Measurements from ENCODE around the gene KCNT1.

The KCNT1 gene

DNA sequence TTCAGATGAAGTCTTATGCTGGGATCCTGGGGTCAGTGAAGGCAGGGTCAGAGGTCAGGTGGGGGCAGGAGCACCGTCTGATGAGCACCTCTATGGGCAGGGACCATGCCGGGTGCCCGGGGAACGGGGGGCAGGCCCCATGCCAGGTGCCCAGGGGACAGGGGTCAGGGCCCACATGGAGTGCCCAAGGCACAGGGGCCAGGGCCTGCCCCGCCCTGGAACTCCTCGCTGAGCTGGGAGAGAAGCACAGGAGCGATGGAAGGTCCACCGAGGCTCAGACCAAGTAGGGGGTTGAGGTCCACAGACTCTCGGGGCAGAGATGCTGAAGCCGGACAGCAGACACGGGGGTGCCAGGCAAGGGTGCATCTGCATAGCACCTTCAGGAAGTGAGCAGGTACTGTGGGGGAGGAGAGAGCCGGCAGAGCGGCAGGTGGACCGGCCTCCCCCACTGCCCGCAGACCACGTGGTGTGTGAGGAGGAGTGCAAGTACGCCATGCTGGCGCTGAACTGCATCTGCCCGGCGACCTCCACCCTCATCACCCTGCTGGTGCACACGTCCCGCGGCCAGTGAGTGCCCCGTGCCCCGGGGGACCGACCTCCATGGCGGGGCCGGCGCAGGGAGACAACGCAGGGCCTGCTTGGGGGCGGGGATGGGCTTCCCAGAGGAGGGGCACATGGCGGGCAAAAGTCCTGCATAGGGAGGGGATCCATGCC lies 67.7 kb downstream of the KCNT1 start:
- no peak for DNase-seq

DNA sequence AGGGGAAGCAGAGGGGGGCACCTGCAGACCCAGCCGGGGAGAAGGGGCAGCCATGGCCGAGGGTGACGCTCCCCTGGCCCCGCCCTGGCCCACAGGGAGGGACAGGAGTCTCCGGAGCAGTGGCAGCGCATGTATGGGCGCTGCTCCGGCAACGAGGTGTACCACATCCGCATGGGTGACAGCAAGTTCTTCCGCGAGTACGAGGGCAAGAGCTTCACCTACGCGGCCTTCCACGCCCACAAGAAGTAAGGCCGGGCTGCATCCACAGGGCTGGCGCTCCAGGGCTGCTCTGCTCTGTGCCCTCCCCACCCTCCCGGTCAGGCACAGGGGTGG lies 68.2 kb downstream of the KCNT1 start:
- no peak for DNase-seq

DNA sequence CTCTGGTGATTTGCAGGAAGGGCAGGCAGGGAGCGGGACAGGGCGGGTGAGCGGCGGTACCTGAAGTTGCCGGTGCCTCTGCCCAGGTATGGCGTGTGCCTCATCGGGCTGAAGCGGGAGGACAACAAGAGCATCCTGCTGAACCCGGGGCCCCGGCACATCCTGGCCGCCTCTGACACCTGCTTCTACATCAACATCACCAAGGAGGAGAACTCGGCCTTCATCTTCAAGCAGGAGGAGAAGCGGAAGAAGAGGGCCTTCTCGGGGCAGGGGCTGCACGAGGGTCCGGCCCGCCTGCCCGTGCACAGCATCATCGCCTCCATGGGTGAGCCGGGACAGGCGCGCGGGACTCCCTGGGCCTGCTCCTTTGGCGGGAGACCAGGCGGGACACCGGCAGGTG lies 68.8 kb downstream of the KCNT1 start:
- no peak for DNase-seq

- no peak for DNase-seq
These were observed 69.5 kb downstream of the KCNT1 start for GRCh38 chr9:135771401-135772051.

DNA sequence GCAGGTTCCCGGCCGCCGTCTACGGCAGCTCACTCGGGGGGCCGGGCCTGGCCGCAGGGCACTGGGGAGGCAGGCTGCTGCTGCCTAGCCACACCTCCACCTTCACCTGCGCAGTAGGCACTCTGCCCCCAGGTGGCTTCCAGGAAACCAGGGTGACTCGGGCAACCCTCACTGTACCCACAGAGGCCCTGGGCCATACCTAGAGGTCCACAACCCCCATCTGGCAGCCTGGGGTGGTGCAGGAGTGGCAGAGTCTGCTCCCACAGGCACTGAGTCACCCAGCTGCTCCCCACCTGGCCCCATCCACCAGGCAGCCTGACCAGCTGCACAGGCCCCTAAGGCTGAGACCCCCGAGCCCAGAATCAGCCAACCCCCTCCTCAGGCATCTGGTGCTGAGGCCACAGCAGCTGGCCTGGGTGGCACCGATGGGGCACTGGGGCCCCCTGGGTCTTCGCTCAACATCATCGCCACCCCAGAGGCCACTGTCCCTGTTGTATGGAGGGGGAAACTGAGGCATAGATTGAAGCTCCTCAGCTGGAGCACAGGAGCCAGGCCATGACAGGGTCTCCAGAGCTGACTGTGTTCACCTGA lies 70.2 kb downstream of the KCNT1 start:
- DNase-seq = no peak

- no peak for DNase-seq
These were observed 70.9 kb downstream of the KCNT1 start for GRCh38 chr9:135772702-135773493.

DNA sequence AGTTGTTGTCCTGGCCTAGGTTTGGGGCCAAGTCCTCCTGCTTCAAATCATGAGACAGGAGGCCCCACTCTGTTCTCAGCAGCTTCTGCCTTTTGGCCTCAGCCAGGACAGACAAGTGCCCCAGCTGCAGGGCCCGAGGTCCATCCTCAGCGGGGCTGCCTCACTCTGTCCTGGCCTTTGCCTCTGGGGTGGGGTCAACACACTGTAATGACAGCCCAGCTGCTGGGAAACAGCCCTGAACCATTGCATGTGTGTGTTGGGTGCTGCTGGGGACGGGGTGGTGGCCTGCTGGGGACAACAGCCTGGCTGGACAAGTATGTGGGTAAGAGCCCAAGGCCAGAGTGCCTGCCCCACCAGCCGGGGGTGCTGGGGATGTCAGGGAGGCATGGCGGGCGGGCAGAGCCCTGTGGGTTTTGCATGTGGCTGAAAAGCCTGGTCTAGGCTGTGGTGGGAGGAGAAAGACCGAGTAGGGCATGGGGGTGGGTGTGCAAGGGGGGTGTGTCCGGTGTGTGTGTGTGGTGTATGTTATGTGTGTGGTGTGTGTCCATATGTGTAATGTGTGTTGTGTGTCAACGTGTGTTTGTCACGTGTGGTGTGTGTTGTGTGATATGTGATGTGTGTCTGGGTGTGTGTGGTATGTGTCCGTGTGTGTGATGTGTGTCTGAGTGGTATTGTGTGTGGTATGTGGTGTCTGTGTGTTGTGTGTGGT lies 71.7 kb downstream of the KCNT1 start:
- no peak for DNase-seq

DNA sequence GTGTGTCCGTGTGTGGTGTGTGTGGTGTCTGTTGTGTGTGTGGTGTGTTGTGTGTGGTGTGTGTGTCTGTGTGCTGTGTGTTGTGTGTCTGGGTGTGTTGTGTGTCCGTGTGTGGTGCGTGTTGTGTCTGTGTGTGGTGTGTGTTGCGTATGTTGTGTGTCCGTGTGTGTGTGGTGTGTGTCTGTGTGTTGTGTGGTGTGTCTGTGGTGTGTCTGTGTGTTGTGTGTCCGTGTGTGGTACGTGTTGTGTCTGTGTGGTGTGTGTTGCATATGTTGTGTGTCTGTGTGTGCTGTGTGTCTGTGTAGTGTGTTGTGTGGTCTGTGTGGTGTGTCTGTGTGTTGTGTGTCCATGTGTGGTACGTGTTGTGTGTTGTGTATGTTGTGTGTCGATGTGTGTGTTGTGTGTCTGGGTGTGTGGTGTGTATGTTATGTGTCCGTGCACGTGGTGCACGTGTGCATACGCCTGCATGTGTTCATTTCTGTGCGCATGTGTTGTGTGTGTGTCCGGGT lies 72.3 kb downstream of the KCNT1 start:
- no peak for DNase-seq

DNA sequence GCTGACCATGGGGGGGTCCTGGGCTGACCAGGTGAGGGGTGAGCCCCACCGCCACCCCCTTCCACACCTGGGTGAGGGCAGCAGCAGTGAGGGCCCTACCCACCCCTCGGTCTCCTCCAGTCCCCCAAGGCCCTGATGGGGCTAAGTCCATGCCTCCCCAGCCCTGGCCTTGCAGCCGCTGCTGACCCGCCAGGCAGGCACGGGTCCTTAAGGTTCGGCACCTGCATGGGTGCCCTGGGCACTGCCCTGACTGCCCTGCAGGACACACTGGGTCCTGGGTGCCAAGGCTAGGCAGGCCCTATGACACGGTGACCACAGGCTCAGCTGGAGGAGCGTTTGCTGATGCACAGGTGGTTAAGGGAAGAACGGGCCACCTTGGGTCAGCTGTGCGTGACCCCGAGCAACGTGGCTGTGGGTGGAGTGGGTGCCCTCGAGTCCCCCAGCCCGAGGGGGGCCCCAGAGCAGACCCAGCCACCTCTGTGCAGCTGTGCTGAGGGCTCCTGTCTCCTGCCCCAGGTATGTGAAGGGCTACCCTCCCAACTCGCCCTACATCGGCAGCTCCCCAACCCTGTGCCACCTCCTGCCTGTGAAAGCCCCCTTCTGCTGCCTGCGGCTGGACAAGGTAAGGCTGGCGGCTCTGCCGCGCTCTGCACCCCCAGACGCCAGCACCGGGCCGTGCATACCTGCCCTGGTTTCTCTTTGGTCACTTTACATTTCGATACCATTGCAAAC lies 73.0 kb downstream of the KCNT1 start:
- no peak for DNase-seq

DNA sequence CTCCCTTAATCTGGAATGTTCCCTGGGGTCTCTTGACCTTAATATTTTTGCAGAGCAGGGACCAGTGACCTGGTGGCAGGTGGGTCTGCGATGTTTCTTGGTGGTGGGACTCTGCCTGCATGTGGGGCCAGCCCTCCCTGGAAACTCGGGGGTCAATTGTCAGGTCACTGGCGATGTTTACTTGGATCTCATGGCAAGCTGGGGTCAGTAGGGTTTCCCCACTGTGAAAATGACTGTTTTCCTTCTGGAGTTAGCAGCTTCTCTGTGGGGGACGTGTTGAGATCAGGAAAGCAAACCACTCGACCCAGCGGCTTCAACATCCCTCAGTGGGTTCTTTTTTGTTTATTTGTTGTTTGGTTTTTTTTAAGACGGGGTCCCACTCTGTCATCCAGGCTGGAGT lies 73.9 kb downstream of the KCNT1 start:
- no peak for DNase-seq

DNA sequence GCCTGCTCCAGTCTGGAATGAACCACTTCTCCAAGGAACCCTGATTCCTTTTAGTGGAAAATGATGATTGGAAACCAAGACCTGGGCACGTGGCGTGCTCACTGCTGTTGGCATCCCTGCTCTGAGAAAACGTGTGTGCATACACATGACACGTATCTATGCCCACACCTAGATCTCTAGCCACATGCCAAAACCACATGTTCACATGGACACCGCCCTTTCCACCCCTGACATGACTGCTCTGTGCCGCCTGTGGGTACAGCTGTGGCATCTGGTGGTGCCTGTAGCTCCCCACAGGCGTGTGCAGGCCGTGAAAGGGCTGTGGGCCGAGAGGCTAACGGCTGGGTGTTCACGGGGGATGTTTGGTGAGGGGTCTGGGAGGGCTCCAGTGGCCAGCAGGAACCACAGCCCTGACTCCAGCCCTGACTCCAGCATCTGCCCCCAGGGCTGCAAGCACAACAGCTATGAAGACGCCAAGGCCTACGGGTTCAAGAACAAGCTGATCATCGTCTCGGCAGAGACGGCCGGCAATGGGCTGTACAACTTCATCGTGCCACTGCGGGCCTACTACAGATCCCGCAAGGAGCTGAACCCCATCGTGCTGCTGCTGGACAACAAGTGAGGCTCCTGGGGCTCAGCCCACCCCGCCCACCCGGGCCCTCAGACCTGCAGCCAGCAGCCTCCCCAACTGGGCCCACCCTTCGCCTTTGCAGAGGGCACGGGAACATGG lies 75.1 kb downstream of the KCNT1 start:
- no peak for DNase-seq

- DNase-seq = no peak
These were observed 75.7 kb downstream of the KCNT1 start for GRCh38 chr9:135777623-135778177.

- DNase-seq = no peak
These were observed 76.4 kb downstream of the KCNT1 start for GRCh38 chr9:135778421-135778820.

DNA sequence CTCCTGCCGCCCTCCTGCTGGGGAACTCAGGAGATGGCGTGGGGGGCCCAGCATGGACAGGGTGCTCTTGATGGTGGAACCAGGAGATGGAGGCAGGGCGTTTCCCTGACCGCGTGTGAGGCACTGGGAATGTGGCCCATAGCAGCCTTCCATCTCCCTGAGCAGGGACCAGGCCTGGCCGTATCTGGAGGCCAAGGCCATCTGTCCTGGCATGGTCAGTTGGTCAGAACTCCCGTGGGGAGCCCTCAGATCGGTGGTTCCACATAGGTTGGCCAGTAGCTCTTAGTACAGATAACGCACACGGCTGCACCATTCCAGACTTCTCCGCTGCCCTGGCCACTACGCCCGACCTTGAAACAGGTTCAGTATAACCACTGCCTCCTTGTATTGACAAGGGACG lies 77.6 kb downstream of the KCNT1 start:
- DNase-seq = no peak

- DNase-seq = no peak
These were observed 78.1 kb downstream of the KCNT1 start for GRCh38 chr9:135780086-135780485.

- no peak for DNase-seq
These were observed 78.6 kb downstream of the KCNT1 start for GRCh38 chr9:135780626-135781025.

GRCh38 chr9:135782946-135783345 lies 81.0 kb downstream of the KCNT1 start:
- DNase-seq = no peak

GRCh38 chr9:135783540-135784245 lies 81.7 kb downstream of the KCNT1 start:
- DNase-seq = no peak

- DNase-seq = no peak
These were observed 83.1 kb downstream of the KCNT1 start for GRCh38 chr9:135785013-135785575.

GRCh38 chr9:135786146-135786690 lies 84.2 kb downstream of the KCNT1 start:
- DNase-seq = no peak
